Testis (tissue), 2 donors: Measurements from ENCODE around the gene GRK4.

ENCODE experiments used
- CTCF ChIP-seq, 3 experiments: fragments of 450-650 bp in 2 of 3; fragments of 200-600 bp in 1 of 3; sonication (generic) in 1 of 3; IDR thresholded peaks; one replicate each; pipeline ENCODE4 v1.5.1; 2016 to 2019; ENCODE audit warnings: antibody characterized with exemption in 3 of 3, mild to moderate bottlenecking in 2 of 3, moderate library complexity in 1 of 3
- POLR2A ChIP-seq: fragments of 450-650 bp; IDR thresholded peaks from one replicate; pipeline ENCODE4 v1.6.1; 2017; ENCODE audit warnings: antibody characterized with exemption, mild to moderate bottlenecking, moderate library complexity

GRCh38 chr4:2961421-2961810 is 2.0 kb upstream of the GRK4 start:
- TF ChIP-seq CTCF (IDR thresholded peaks at IDR 0.05) (no peak), POLR2A (no peak)
